CD4-positive, CD25-positive, alpha-beta regulatory T cell (primary cell): ENCODE results near the gene TEKT3. TPM values are rescaled to one million over a fixed set of nuclear protein-coding genes. Genes with fewer than 3 reads are reported as not detected.

Experiments used
- ATAC-seq, 2 donors: fragments of 150-1000 bp; cut with Tn5 transposase; one replicate each; pipeline ENCODE4 v1.10.0; 2021; ENCODE audit warnings: low read depth in 2 of 2, moderate number of reproducible peaks in 2 of 2, moderate library complexity in 1 of 2
- DNase-seq, 3 donors: peaks; one replicate each; pipeline versions ENCODE4 v3.0.0 to v3.0.0-alpha.2; 2012 to 2022; ENCODE audit warnings: mixed read lengths in 1 of 3
- H3K27ac ChIP-seq: one replicate; pipeline ENCODE4 v1.7.0; 2013; ENCODE audit warnings: mild to moderate bottlenecking, low read length; ENCODE audit not compliant: insufficient read depth, poor library complexity, severe bottlenecking
- H3K27me3 ChIP-seq: one replicate; pipeline ENCODE4 v1.7.0; 2013; ENCODE audit warnings: low read length; ENCODE audit not compliant: control insufficient read depth, insufficient read depth
- H3K36me3 ChIP-seq: one replicate; pipeline ENCODE4 v1.7.0; 2013; ENCODE audit warnings: mild to moderate bottlenecking, low read length, moderate library complexity; ENCODE audit not compliant: control insufficient read depth, insufficient read depth
- H3K4me1 ChIP-seq: 2 replicates; pipeline ENCODE4 v1.7.0; 2013; ENCODE audit warnings: mild to moderate bottlenecking, low read length; ENCODE audit not compliant: insufficient read depth, control insufficient read depth, poor library complexity, severe bottlenecking
- H3K4me3 ChIP-seq: one replicate; pipeline ENCODE4 v1.7.0; 2013; ENCODE audit warnings: low read depth, mild to moderate bottlenecking, low read length, moderate library complexity
- H3K9me3 ChIP-seq, 2 experiments: 1 replicate in 1 of 2; 2 replicates in 1 of 2; pipeline ENCODE4 v1.7.0; 2013; ENCODE audit warnings: low read length in 2 of 2, mild to moderate bottlenecking in 1 of 2, moderate library complexity in 1 of 2; ENCODE audit not compliant: control insufficient read depth in 2 of 2
- H3K27ac Mint-ChIP-seq, 3 donors: one replicate each; pipeline ENCODE4 v1.8.0; 2020 to 2022; ENCODE audit warnings: mild to moderate bottlenecking in 3 of 3, mixed read lengths in 3 of 3, moderate library complexity in 2 of 3
- H3K27me3 Mint-ChIP-seq: one replicate; pipeline ENCODE4 v1.8.0; 2022; ENCODE audit warnings: mild to moderate bottlenecking, mixed read lengths
- H3K36me3 Mint-ChIP-seq: one replicate; pipeline ENCODE4 v1.8.0; 2020; ENCODE audit warnings: mixed read lengths
- H3K4me1 Mint-ChIP-seq, 4 donors: one replicate each; pipeline ENCODE4 v1.8.0; 2020 to 2022; ENCODE audit warnings: mixed read lengths in 4 of 4, mild to moderate bottlenecking in 1 of 4
- H3K4me3 Mint-ChIP-seq, 4 donors: one replicate each; pipeline ENCODE4 v1.8.0; 2020 to 2022; ENCODE audit warnings: mild to moderate bottlenecking in 4 of 4, mixed read lengths in 4 of 4, moderate library complexity in 3 of 4
- H3K9me3 Mint-ChIP-seq, 7 donors: one replicate each; pipeline ENCODE4 v1.8.0; 2020 to 2022; ENCODE audit warnings: mixed read lengths in 7 of 7, mild to moderate bottlenecking in 3 of 7, moderate library complexity in 2 of 7
- polyA plus RNA-seq, 4 donors: library from polyadenylated mRNA; unstranded; fragments of 300-500 nt; fragmentation: Illumina TruSeq; gene quantifications; one replicate each; pipeline ENCODE4 v1.2.3, GENCODE V29; 2021
- total RNA-seq: library from RNA; stranded (reverse); gene quantifications from one replicate; pipeline ENCODE4 v1.2.3, GENCODE V29; 2022

TEKT3 gene
- total and polyA plus RNA-seq, 5 donors from 2014 or later: 0.34 to 1.2 TPM; not detected in 3

DNA sequence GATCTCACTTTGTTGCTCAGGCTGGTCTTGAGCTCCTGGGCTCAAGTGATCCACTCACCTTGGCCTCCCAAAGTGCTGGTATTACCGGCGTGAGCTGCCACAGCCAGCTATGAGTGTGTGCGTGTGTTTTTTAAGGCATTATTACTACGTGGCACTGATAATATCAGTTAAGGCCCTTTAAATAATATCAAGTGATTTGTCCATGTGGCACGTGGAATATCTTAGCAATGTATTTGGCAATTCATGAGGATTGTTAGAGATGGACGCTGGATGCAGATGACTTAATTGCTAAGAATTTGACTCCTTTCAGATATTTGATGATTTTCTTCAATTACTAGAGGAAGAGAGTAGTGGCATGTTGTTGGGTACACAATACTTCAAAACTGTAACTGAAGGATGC lies 50.8 kb downstream of the TEKT3 start:
- Mint-ChIP-seq H3K4me3 (no peak overlapping the region), H3K4me1 (no peaks in the 10 kb centered on the region), H3K27me3 (peaks cover 23% of the 10 kb centered on the region), H3K27ac (no peak overlapping the region), H3K36me3 (no peaks in the 10 kb centered on the region), H3K9me3 (peaks cover 0 to 3% (median 0%) of the 10 kb centered on the region in 7 donors)
- no peaks in the 10 kb centered on the region for H3K9me3 ChIP-seq
- H3K4me1 ChIP-seq: no peaks in the 10 kb centered on the region
- H3K27ac ChIP-seq: no peak overlapping the region
- H3K27me3 ChIP-seq: peaks cover 10% of the 10 kb centered on the region
- DNase-seq (no peak), ATAC-seq (no peak)
- no peaks in the 10 kb centered on the region for H3K36me3 ChIP-seq
- no peak overlapping the region for H3K4me3 ChIP-seq

DNA sequence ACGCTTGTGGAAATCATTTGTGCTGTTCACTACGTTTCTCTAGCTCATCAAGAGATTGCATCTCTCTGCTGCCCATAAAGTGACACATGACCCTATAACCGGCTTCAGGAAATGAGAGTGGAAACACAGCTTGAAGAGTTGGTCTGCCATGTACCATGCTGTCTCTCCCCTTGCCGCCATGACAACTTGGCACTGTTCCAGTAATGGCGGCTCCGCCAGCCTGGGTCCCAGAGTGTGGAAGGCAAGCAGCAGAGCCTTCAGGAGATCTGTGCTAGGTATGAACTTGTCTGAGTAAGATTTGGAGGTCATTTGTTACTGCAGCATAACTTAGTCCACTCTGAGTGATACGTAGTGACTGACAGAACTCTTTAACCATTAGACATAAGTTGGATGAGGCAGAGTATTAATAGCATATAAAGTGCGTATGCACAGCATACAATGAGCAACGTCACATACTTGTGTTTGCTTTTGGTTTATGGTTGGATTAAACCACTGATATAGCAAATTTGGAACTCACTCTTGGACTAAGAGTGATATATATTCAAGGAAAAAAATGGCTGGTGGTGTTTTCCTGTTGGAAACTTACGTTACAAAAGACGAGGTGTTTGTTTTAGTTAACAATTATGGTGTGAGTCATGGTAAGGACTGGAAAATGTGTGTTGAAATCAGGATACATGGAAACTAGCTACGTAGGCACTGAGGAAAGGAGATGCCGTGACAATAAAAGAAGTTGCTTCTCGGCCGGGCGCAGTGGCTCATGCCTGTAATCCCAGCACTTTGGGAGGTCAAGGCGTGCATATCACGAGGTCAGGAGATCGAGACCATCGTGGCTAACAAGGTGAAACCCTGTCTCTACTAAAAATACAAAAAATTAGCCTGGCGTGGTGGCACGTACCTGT lies 51.9 kb downstream of the TEKT3 start:
- Histone ChIP-seq H3K27ac (no peak overlapping the region), H3K36me3 (no peaks in the 10 kb centered on the region), H3K9me3 (no peaks in the 10 kb centered on the region), H3K4me3 (no peak overlapping the region), H3K27me3 (peaks cover 10% of the 10 kb centered on the region), H3K4me1 (no peaks in the 10 kb centered on the region)
- Mint-ChIP-seq H3K36me3 (no peaks in the 10 kb centered on the region), H3K27ac (no peak overlapping the region), H3K9me3 (peaks cover 0 to 2% (median 0%) of the 10 kb centered on the region in 7 donors), H3K27me3 (peaks cover 20% of the 10 kb centered on the region), H3K4me3 (no peak overlapping the region), H3K4me1 (no peaks in the 10 kb centered on the region)
- DNase-seq: no peak
- no peak for ATAC-seq

DNA sequence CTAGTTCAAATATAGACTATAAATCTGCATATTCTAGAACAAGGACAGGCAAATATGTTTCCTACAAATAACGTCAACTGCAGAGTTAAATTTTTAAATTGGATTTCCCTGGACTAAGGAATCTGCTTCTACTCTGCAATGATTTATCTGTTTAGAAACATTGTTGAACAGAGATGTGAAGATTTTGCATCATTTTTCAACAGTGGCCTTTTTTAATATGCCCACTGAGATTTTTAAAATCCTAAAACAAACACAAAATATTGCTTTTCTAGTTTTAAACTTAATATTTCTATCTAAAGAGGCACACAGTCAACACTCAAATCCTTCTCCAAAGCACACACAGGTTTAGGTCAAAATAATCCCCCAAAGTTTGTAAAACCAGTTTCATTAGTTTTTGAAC lies 52.5 kb downstream of the TEKT3 start:
- ATAC-seq (no peak), DNase-seq (no peak)
- Mint-ChIP-seq H3K27ac (no peak overlapping the region), H3K4me3 (no peak overlapping the region), H3K36me3 (no peaks in the 10 kb centered on the region), H3K4me1 (no peaks in the 10 kb centered on the region), H3K27me3 (peaks cover 20% of the 10 kb centered on the region), H3K9me3 (peaks cover 0 to 3% (median 0%) of the 10 kb centered on the region in 7 donors)
- Histone ChIP-seq H3K4me1 (no peaks in the 10 kb centered on the region), H3K4me3 (no peak overlapping the region), H3K36me3 (no peaks in the 10 kb centered on the region), H3K27ac (no peak overlapping the region), H3K9me3 (no peaks in the 10 kb centered on the region), H3K27me3 (peaks cover 12% of the 10 kb centered on the region)

DNA sequence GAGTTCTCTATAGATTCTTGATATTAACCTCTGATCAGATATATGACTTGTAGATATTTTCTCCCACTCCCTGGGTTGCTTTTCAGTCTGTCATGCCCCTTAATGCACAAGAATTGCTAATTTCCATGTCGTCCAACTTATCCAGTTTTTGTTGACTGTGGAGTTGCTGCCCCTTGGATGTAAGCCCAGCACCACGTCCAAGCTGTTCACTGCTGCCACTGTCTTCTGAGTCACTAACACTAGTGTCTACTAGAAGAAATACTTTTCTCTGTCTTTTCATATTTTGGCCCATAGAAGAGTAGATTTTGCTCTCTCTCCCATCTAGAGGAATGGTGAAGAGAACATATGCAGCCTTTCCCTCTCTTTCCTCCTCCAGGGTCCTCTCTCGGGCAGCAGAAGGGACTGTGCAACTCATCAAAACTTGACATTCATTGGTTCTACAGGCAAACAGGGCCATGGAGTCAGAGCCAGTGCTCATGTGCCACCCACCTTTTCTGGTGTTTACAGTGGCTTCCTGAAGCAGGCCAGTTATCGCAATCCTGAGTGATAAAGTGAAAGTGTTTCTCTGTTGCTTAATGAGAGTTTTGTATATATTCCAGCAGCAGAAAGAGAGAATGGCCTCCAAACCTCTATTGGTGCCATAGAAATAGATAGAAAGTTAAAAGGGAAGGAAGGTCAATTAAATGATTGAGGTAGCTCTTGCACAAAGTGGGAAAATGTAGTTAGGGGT lies 53.7 kb downstream of the TEKT3 start:
- Mint-ChIP-seq H3K36me3 (peaks cover 3% of the 10 kb centered on the region), H3K27ac (no peak overlapping the region), H3K4me1 (no peaks in the 10 kb centered on the region), H3K4me3 (no peak overlapping the region), H3K27me3 (peaks cover 20% of the 10 kb centered on the region), H3K9me3 (peaks cover 0 to 5% (median 3%) of the 10 kb centered on the region in 7 donors)
- DNase-seq (no peak), ATAC-seq (no peak)
- no peaks in the 10 kb centered on the region for H3K36me3 ChIP-seq
- no peaks in the 10 kb centered on the region for H3K9me3 ChIP-seq
- peaks cover 14% of the 10 kb centered on the region for H3K27me3 ChIP-seq
- H3K4me3 ChIP-seq: no peak overlapping the region
- no peak overlapping the region for H3K27ac ChIP-seq
- H3K4me1 ChIP-seq: no peaks in the 10 kb centered on the region

DNA sequence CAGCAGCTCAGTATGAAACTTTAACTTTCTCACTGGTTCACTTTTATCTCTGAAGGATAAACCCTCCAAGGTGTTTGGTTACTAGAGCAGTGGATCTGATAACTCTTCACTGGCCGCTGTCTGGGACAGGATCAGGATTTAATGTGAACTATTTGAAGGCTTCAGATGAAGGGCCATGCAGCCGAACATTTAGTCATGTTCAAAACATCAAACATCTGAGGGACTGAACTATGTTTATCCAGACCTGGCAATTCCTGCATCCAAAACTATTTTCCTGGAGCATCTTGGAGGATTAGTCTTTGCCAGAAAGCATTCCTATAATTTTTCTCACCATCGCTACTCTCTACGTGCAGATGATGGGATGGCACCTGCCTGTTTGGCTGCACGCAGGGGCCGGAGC lies 55.9 kb downstream of the TEKT3 start:
- H3K27ac Mint-ChIP-seq: no peak overlapping the region
- peaks cover 32% of the 10 kb centered on the region for H3K27me3 Mint-ChIP-seq
- no peak overlapping the region for H3K27ac ChIP-seq
- H3K4me1 Mint-ChIP-seq: peaks cover 0 to 5% (median 0%) of the 10 kb centered on the region in 4 donors
- peaks cover 19% of the 10 kb centered on the region for H3K27me3 ChIP-seq
- peaks cover 4% of the 10 kb centered on the region for H3K36me3 Mint-ChIP-seq
- no peaks in the 10 kb centered on the region for H3K4me1 ChIP-seq
- H3K4me3 Mint-ChIP-seq: no peak overlapping the region
- H3K9me3 Mint-ChIP-seq: peaks cover 0 to 7% (median 3%) of the 10 kb centered on the region in 7 donors
- ATAC-seq: no peak
- no peaks in the 10 kb centered on the region for H3K36me3 ChIP-seq
- no peak overlapping the region for H3K4me3 ChIP-seq
- DNase-seq: no peak
- no peaks in the 10 kb centered on the region for H3K9me3 ChIP-seq

DNA sequence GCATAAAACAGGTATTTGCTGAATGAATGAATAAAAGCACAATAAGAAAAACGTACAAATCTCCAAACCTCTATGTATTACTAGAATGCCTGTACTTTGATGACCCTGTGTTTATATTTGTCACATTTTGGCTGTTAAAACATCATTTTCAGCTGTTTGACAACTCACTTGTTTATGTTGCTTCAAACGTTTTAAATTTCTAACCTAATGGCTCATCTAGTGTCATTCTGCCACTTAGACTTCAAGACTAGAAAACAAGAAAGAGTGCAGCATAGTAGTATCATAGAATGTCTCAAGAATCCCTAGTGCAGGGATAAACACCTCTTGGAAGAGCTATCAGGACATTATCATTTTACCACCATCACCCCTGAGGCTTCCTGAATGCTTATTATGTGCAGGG lies 56.9 kb downstream of the TEKT3 start:
- Histone ChIP-seq H3K9me3 (no peaks in the 10 kb centered on the region), H3K4me3 (no peak overlapping the region), H3K36me3 (no peaks in the 10 kb centered on the region), H3K27me3 (peaks cover 19% of the 10 kb centered on the region), H3K4me1 (no peaks in the 10 kb centered on the region), H3K27ac (no peak overlapping the region)
- peaks cover 4% of the 10 kb centered on the region for H3K36me3 Mint-ChIP-seq
- H3K9me3 Mint-ChIP-seq: peaks cover 0 to 7% (median 3%) of the 10 kb centered on the region in 7 donors
- H3K27me3 Mint-ChIP-seq: peaks cover 32% of the 10 kb centered on the region
- H3K4me3 Mint-ChIP-seq: no peak overlapping the region
- no peak for DNase-seq
- no peak for ATAC-seq
- H3K4me1 Mint-ChIP-seq: peaks cover 0 to 5% (median 0%) of the 10 kb centered on the region in 4 donors
- H3K27ac Mint-ChIP-seq: no peak overlapping the region

DNA sequence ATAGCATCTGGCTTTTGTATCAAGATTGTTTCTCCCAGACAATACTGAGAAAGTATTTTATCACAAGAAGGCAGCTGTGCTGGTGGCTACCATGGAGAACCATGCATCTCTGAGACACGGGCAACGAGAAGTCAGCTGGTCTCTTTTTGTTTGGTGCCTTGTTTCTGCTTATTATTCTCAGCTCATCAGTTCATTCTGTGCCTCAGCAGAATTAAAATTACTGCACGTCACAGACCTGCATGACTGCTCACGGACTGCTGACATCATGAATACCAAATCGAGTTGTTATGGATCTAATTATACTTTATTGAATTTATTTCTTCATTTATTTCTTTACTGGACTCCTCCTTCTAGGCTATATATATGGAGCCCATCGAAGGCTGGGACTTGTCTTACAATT lies 57.3 kb downstream of the TEKT3 start:
- peaks cover 32% of the 10 kb centered on the region for H3K27me3 Mint-ChIP-seq
- peaks cover 4% of the 10 kb centered on the region for H3K36me3 Mint-ChIP-seq
- peaks cover 14% of the 10 kb centered on the region for H3K27me3 ChIP-seq
- no peak for DNase-seq
- H3K9me3 Mint-ChIP-seq: peaks cover 0 to 7% (median 3%) of the 10 kb centered on the region in 7 donors
- no peaks in the 10 kb centered on the region for H3K9me3 ChIP-seq
- no peak overlapping the region for H3K27ac ChIP-seq
- H3K4me3 Mint-ChIP-seq: no peak overlapping the region
- peaks cover 0 to 5% (median 0%) of the 10 kb centered on the region in 4 donors for H3K4me1 Mint-ChIP-seq
- no peak overlapping the region for H3K27ac Mint-ChIP-seq
- ATAC-seq: no peak
- H3K4me3 ChIP-seq: no peak overlapping the region
- no peaks in the 10 kb centered on the region for H3K36me3 ChIP-seq
- H3K4me1 ChIP-seq: no peaks in the 10 kb centered on the region
